GM12872 (cell line): ENCODE results near the gene THBS4.

Experiments used
- TF ChIP-seq, protein P1 (sequence below): IDR thresholded peaks from 3 replicates; pipeline ENCODE4 v1.5.1; 2011; ENCODE audit warnings: low read depth, mild to moderate bottlenecking, low read length, moderate library complexity; ENCODE audit not compliant: insufficient read depth

Gene THBS4

DNA sequence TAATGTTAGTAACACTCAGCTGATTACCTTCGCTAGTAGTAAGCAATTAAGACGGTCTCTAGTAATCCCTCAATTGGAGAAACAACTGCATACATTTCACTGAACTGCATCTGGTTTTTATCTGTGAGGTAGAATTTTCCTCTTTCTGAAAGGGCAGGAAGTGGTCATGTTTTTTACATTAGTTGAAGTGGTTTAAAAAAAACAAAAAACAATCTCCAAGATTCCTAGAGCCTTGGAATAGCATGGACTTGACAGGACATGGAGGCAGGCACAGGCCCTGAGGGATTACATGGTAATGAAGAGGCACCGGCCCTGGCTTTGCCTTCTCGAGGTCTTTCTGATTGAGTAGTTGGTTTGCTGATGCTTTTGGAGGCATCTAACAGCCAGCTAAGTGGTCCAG, 25.8 kb downstream of the THBS4 start:
- TF ChIP-seq, protein P1, sequence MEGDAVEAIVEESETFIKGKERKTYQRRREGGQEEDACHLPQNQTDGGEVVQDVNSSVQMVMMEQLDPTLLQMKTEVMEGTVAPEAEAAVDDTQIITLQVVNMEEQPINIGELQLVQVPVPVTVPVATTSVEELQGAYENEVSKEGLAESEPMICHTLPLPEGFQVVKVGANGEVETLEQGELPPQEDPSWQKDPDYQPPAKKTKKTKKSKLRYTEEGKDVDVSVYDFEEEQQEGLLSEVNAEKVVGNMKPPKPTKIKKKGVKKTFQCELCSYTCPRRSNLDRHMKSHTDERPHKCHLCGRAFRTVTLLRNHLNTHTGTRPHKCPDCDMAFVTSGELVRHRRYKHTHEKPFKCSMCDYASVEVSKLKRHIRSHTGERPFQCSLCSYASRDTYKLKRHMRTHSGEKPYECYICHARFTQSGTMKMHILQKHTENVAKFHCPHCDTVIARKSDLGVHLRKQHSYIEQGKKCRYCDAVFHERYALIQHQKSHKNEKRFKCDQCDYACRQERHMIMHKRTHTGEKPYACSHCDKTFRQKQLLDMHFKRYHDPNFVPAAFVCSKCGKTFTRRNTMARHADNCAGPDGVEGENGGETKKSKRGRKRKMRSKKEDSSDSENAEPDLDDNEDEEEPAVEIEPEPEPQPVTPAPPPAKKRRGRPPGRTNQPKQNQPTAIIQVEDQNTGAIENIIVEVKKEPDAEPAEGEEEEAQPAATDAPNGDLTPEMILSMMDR = no peak

- TF ChIP-seq, protein P1 = no peak
Observed at GRCh38 chr5:80061547-80061946, 26.4 kb downstream of the THBS4 start.

GRCh38 chr5:80064124-80064523, 29.0 kb downstream of the THBS4 start:
- TF ChIP-seq, protein P1 = no peak

DNA sequence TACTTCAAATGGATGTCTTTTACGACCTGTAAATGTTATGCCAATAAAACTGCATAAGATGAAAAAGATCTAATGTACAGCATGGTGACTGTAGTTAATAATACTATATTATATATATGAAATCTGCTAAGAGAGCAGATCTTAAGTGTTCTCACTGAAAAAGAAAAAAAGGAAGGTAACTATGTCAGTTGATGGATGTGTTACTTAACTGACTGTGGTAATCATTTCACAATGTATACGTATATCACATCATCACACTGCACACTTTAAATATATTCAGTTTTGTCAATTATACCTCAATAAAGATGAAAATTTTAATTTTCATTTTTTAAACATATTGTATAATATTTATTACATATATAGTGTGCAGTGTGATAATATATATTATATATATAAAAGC, 31.9 kb downstream of the THBS4 start:
- TF ChIP-seq, protein P1 = no peak

DNA sequence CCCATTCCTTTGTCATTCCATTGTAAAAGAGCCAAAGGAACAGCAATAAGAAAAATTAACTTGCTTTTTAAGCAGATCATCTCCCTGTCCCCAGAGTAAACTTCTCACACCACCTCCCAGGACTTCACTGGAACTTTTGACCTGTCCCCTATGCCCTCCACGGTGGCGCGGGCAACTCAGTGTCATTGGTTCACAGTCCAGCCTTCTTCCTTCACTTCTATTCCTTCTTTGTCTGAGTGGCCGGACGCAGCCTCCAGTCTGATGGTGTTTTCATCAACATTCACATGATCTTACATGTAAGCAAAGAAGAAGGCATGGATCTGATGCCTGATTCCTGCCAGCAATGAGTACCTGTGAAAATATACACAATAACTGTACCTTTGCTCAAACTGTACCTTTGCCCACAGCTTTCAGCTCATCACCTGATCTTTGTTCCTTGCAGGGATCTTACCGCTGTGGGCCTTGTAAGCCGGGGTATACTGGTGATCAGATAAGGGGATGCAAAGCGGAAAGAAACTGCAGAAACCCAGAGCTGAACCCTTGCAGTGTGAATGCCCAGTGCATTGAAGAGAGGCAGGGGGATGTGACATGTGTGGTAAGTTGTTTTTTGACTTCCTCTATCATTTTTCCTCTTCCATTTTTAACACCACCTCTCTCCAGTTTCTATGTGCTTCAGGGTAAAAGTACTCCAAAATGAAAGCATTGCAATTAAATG, 32.5 kb downstream of the THBS4 start:
- TF ChIP-seq, protein P1 = no peak

- TF ChIP-seq, protein P1 = no peak
Observed at GRCh38 chr5:80068246-80068636, 33.1 kb downstream of the THBS4 start.

- TF ChIP-seq, protein P1 = no peak
Observed at GRCh38 chr5:80068775-80069174, 33.6 kb downstream of the THBS4 start.
